Adipose tissue (tissue), 3 donors: ENCODE results near the gene ARHGEF40. TPM values are rescaled to one million over a fixed set of nuclear protein-coding genes. Genes with fewer than 3 reads are reported as not detected.

Experiments
- H3K27ac ChIP-seq: one replicate; pipeline ENCODE4 v1.5.1; 2013; ENCODE audit warnings: low read depth, low read length
- WGBS, 3 donors: extraction: QIAGEN DNeasy Blood & Tissue Kit; methylation state at CpG; one replicate each; pipeline ENCODE4 v1.1.7; 2013; 5-methylcytosine and 5-hydroxymethylcytosine counted together
- polyA plus RNA-seq, 3 donors: library from polyadenylated mRNA; stranded (reverse); fragments of 200-250 nt; gene quantifications; one replicate each; pipeline ENCODE4 v1.2.3, GENCODE V29; 2013
- donor health status: healthy with polysubstance abuse.
- donor health status: Bipolar disorder and iron deficiency.
- donor health status: healthy.

The ARHGEF40 gene
- polyA plus RNA-seq, 3 donors: 21.6 to 67.2 (median 44.0) TPM

DNA sequence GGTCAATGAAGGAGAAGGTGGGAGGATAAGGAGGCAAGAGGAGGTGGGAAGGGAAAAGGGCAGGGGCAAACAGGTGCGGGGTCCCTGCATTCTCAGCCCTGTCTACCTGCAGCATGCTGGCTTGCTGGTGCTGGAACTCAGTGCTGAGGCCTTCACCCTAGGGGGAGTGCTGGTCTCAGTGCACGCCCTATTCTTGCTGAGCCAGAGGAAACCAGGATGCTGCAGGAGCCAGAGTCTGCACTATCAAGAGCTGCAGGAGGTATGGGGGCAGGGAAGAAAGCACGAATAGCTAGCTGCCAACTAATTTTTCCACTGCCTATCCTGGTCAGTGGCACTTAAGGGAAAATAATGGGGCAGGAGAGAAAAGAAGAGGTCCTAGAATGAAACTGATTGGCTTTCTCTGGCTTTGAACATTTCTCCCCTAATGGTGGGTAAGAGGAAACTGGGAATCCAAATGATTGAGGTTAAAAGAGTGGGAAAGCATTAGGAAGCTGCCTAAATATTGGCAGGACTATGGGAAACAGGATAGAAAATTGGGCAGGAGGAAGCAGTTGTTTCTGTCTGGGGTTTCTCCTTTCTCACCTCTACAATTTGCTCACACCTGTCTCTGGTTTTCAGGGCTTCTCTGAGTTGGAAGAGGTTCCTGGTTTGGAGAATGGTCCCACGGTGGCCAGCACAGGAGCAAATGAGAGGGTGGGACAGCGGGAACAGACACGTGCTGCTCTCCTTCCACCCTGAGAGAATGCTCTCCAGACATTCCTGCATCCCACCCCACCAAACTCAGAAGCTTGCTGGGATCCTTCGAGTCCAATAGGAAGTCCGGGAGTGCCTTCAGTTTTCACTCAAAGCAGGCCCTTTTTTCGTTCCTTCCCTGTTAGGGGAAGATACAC lies 32.7 kb downstream of the ARHGEF40 start:
- 19 to 23% (median 20%) methylated on average over 9 of the region's 9 CpGs for WGBS, 3 donors
- H3K27ac ChIP-seq: no peak overlapping the region

- 1% methylated on average over 9 of the region's 9 CpGs for WGBS, 3 donors
- H3K27ac ChIP-seq: peak overlapping the region; percentile 76
These were observed 33.3 kb downstream of the ARHGEF40 start for GRCh38 chr14:21103411-21103709.

DNA sequence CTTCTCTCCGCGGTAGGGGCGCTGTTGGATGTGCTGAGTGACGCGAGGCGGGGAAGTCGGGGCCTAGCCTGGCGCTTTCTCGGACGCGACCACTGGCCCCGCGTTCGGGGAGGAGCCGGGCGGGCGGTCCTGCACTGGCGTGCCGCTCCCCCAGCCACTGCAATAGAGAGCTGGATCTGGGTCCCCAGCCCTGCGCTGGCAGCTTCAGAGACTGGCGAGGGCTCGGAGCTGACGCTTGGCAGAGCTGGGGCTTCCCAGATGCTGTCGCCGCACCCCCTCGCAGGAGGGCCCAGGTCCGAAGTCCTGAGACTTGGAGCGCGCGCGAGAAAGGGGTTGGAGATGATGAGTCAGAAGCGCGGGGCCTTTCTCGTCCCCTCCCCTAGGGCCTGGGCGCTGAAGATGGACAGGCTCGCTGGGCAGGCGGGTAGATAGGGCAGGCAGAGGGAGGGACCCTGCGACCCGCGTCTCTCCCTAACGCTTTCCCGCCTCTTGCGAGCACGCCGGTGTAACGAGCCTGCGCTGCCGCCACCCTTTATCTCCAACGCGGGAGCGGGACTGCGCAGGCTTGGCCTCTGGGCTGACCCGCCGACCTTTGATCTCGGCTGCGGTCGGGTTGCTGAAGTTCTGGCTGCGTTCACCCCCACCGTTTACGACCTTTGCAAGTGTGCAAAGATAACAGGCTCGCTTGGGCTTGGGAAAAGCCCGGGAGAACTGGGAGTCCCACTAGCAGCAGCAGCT lies 33.8 kb downstream of the ARHGEF40 start:
- peak overlapping the region; percentile 76 for H3K27ac ChIP-seq
- 0% methylated on average over 59 to 62 of the region's 62 CpGs for WGBS, 3 donors

GRCh38 chr14:21104448-21105060 lies 34.5 kb downstream of the ARHGEF40 start:
- 3 to 8% (median 7%) methylated on average over 8 of the region's 8 CpGs for WGBS, 3 donors
- peak overlapping the region; percentile 7 for H3K27ac ChIP-seq

DNA sequence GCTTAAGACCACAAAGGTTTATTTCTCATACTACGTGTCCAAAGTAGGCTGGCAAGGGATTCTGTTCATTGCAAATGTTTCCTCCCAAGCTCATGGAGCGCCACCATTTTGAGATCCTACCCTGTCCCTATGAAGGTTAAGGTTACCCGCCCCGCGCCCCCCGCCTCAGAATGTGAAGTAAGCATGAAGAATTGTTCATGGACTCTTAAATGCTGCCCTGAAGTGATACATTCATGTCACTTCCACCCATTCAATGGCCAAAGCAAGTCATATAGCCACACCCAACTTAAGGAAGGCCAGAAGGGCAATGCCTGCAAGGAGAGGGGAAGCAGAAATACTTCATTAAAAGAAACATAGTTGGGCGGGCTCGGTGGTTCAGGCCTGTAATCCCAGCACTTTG lies 35.0 kb downstream of the ARHGEF40 start:
- 80 to 83% (median 82%) methylated on average over 8 of the region's 8 CpGs for WGBS, 3 donors

GRCh38 chr14:21106176-21106497 lies 36.0 kb downstream of the ARHGEF40 start:
- H3K27ac ChIP-seq: no peak overlapping the region
- 36 to 62% (median 52%) methylated on average over 4 of the region's 4 CpGs for WGBS, 3 donors

More for the DNA sequence above, 35.0 kb downstream of the ARHGEF40 start:
- H3K27ac ChIP-seq: no peak overlapping the region

GRCh38 chr14:21106498-21107282 lies 36.6 kb downstream of the ARHGEF40 start:
- 8 to 14% (median 12%) methylated on average over 11 of the region's 11 CpGs for WGBS, 3 donors
- no peak overlapping the region for H3K27ac ChIP-seq

- 47 to 65% (median 47%) methylated on average over 5 of the region's 5 CpGs for WGBS, 3 donors
- no peak overlapping the region for H3K27ac ChIP-seq
These were observed 37.2 kb downstream of the ARHGEF40 start for GRCh38 chr14:21107283-21107800.

DNA sequence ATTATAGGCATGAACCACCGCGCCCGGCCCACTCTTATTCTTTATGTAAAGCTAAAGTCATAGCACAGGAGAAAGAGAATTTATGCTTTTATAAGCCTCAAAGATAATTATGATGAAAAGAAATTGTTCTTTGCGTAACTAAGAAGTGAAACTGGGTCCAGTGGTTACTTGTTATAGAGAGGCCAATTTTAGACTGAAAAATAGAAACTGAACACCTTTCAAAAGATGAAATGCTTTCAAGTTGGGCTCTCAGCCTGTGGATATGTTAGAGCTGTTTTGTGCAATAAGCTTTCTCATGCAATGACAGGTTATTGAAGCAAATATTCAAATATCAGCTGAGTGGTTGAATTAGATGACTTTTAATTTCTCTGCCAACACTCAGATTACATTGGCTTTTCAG lies 38.7 kb downstream of the ARHGEF40 start:
- WGBS, 3 donors: 95 to 98% (median 97%) methylated on average over 4 of the region's 4 CpGs

DNA sequence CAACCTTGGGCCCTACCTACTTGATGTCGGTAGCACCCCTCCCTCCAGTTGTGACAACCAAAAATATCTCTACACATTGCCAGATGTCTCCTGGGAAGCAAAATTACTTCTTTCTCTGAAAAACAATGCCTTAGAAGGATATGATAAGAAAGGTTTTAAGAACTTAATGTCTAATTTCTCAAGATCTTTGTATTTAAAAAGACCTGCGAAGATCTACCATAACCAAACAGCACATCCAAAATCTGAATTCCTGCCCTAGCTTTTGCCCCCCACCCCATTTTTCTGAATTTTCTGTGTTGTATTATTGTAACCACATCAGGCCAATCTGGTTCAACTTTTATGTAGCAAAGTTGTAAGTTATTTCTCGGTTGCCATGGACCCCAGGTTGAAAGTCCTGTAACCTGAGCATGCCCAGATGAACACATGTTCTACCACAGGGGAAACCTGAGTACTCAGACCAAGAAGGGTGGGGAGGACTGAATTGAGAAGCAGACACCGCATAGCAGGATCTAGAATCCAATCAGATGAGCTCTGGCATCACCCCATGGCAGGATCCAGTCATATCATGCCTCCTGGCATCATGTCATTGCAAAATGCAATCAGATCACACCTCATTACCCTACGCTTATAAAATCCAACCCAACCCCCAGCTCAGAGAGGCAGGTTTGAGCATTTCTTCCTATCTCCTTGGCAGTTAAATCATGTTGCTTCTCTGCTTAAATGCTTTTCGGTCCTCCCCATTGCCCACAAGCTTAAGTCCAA lies 39.5 kb downstream of the ARHGEF40 start:
- H3K27ac ChIP-seq: no peak overlapping the region
- 82 to 88% (median 86%) methylated on average over 6 of the region's 6 CpGs for WGBS, 3 donors

More for the DNA sequence above, 38.7 kb downstream of the ARHGEF40 start:
- no peak overlapping the region for H3K27ac ChIP-seq

- 82 to 87% (median 84%) methylated on average over 4 of the region's 4 CpGs for WGBS, 3 donors
- no peak overlapping the region for H3K27ac ChIP-seq
These were observed 42.2 kb downstream of the ARHGEF40 start for GRCh38 chr14:21112255-21112654.

GRCh38 chr14:21113369-21113768 lies 43.3 kb downstream of the ARHGEF40 start:
- no peak overlapping the region for H3K27ac ChIP-seq
- WGBS, 3 donors: 95 to 98% (median 97%) methylated on average over 2 of the region's 2 CpGs

GRCh38 chr14:21118933-21119332 lies 48.8 kb downstream of the ARHGEF40 start:
- 93 to 97% (median 96%) methylated on average over 3 of the region's 3 CpGs for WGBS, 3 donors

DNA sequence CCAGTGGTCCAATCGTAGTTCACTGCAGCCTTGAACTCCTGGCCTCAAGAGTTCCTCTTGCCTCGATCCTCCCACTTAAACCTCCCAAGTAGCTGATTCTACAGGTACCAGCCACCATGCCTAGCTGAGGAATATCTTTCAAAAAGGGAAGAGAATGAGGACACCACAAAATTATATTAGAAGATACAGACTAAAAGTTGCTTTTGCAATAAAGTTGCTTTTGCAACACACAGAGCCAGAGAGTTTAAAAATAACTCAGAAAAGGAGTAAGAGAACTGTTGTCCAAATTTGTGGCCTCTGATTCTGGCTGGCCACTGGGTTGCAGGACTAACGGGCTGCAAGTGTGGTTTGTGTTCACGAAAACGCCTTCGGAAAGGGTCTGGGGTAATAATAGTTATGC lies 50.6 kb downstream of the ARHGEF40 start:
- H3K27ac ChIP-seq: no peak overlapping the region
- 42 to 73% (median 55%) methylated on average over 6 of the region's 6 CpGs for WGBS, 3 donors

More at GRCh38 chr14:21118933-21119332, 48.8 kb downstream of the ARHGEF40 start:
- H3K27ac ChIP-seq: no peak overlapping the region

- H3K27ac ChIP-seq: no peak overlapping the region
- WGBS, 3 donors: 48 to 62% (median 58%) methylated on average over 1 of the region's 1 CpG
These were observed 51.0 kb downstream of the ARHGEF40 start for GRCh38 chr14:21121122-21121521.

- no peak overlapping the region for H3K27ac ChIP-seq
- 63 to 93% (median 82%) methylated on average over 1 of the region's 1 CpG for WGBS, 3 donors
These were observed 53.3 kb downstream of the ARHGEF40 start for GRCh38 chr14:21123429-21123828.

GRCh38 chr14:21133901-21134300 lies 63.8 kb downstream of the ARHGEF40 start:
- H3K27ac ChIP-seq: no peak overlapping the region
- 45 to 51% (median 48%) methylated on average over 1 of the region's 1 CpG for whole genome bisulfite sequencing, 3 donors

DNA sequence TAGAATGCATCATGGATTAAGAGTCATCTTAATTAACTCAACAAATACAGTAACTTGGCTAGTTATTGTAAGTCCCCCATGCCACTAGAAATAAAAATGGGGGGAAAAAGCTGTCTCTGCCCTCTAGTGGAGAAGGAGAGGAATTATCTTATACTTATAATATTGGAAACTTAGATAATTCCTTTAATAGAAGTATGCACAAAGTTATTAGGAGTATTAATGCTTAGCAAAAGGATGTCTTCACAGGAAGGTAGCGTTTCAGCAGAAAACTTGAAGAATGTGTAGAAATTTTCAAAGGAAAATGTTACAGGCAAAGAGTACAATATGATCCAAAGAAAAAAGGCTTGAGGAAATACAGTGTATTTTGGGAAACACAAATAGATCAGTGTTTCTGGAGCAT lies 65.9 kb downstream of the ARHGEF40 start:
- H3K27ac ChIP-seq: no peak overlapping the region
- 11 to 17% (median 15%) methylated on average over 1 of the region's 1 CpG for WGBS, 3 donors
